Renal pelvis (tissue), 4 donors: ENCODE measurements around the gene ATP8B3. TPM values are rescaled to one million over a fixed set of nuclear protein-coding genes. Genes with fewer than 3 reads are reported as not detected.
A peak's percentile ranks its signal among the peaks of the same experiment; 100 is the strongest.
"Not testable (repeated sequence)": the region's sequence is repeated elsewhere in the genome, so short reads cannot be mapped to it uniquely, and the experiment has no call there.

Experiments used
- DNase-seq: peaks from one replicate; pipeline ENCODE4 v3.0.0-alpha.2; 2013
- polyA plus RNA-seq, 3 donors: library from polyadenylated mRNA; unstranded; fragments of 120-200 nt; gene quantifications; one replicate each; pipeline ENCODE4 v1.2.1, GENCODE V29; 2013; ENCODE audit not compliant: insufficient read length in 3 of 3

Gene ATP8B3
- polyA plus RNA-seq, 3 donors, result 0.58 to 1.0 (median 0.83) TPM

GRCh38 chr19:1815605-1816529, 3.8 kb upstream of the ATP8B3 start:
- no peak for DNase-seq

GRCh38 chr19:1814833-1815604, 2.9 kb upstream of the ATP8B3 start:
- DNase-seq, result no peak

- no peak for DNase-seq
Observed at GRCh38 chr19:1814391-1814790, 2.3 kb upstream of the ATP8B3 start.

- no peak for DNase-seq
Observed at GRCh38 chr19:1813192-1814182, 1.4 kb upstream of the ATP8B3 start.

GRCh38 chr19:1812426-1813191, 533 bp upstream of the ATP8B3 start:
- peak; percentile 81 for DNase-seq

GRCh38 chr19:1811472-1811894, 593 bp downstream of the ATP8B3 start:
- DNase-seq, result no peak

- DNase-seq, result no peak
Observed at GRCh38 chr19:1810439-1811160, 1.5 kb downstream of the ATP8B3 start.

GRCh38 chr19:1809678-1810077, 2.4 kb downstream of the ATP8B3 start:
- no peak for DNase-seq

- no peak for DNase-seq
Observed at GRCh38 chr19:1808395-1808731, 3.7 kb downstream of the ATP8B3 start.

- DNase-seq, result no peak
Observed at GRCh38 chr19:1807695-1808394, 4.2 kb downstream of the ATP8B3 start.

GRCh38 chr19:1807030-1807694, 4.9 kb downstream of the ATP8B3 start:
- no peak for DNase-seq

GRCh38 chr19:1806184-1807029, 5.7 kb downstream of the ATP8B3 start:
- DNase-seq, result no peak

- DNase-seq, result no peak
Observed at GRCh38 chr19:1805401-1806183, 6.5 kb downstream of the ATP8B3 start.

- DNase-seq, result no peak
Observed at GRCh38 chr19:1804858-1805257, 7.2 kb downstream of the ATP8B3 start.

GRCh38 chr19:1799695-1800342, 12.3 kb downstream of the ATP8B3 start:
- DNase-seq, result no peak

GRCh38 chr19:1797313-1797712, 14.8 kb downstream of the ATP8B3 start:
- not testable (repeated sequence) for DNase-seq
